GM21423 (cell line): ENCODE measurements around the gene FOXR1.
A peak's percentile ranks its signal among the peaks of the same experiment; 100 is the strongest.
"Not testable (repeated sequence)": the region's sequence is repeated elsewhere in the genome, so short reads cannot be mapped to it uniquely, and the experiment has no call there.

Experiments
- ATAC-seq: cut with Tn5 transposase; IDR thresholded peaks from one replicate; pipeline ENCODE4 v1.9.1; 2021; ENCODE audit warnings: mild to moderate bottlenecking, moderate library complexity; ENCODE audit not compliant: unreplicated experiment

FOXR1 gene

DNA sequence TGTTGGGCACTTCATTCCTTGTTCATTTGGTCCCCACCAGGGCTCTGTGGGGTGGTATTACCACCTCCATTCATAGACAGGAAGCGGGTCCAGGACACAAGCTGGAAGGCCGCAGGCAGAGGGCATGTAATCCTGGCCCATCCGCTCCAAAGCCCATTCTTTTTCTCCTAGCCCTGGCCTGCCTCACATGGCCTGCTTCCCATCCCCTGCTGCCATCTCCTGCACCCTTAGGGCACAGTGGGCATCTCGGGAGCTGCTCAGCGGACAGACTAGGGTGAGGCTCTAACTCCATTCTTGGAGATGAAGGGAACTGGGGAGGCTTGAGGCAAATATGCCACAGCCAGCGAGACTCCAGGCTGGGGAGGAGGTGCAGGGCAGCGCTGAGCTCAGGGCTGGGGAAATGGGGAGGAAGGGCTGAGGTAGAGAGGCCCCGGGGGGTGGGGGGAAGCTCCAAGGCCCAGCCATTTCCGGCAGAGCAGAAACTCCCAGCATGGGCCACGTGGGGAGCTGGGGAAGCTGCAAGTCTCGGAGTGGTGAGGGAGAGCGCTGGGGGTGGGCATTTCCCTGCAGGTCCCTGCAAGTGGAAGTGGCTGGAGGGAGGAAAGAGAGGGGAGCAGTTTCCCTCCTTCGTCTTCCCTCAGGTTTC, 31.5 kb upstream of the FOXR1 start:
- ATAC-seq = peak; percentile 53

DNA sequence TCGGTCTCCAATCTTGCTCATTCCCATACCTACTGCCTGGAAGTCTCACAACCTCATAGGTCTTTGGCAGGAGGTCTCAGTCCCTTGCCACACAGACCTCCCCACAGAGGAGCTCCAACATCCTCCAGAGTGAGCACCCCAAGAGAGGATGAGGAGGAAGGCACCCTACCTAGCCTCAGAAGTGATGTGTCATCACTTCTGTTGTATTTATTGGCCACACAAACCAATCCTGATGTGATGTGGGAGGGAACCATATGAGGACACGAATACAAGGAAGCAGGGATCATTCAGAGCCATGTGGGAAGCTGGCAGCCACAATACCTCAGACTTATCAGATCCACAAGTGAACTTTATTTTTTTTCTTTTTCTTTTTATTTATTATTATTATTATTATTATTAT, 24.5 kb upstream of the FOXR1 start:
- no peak for ATAC-seq

DNA sequence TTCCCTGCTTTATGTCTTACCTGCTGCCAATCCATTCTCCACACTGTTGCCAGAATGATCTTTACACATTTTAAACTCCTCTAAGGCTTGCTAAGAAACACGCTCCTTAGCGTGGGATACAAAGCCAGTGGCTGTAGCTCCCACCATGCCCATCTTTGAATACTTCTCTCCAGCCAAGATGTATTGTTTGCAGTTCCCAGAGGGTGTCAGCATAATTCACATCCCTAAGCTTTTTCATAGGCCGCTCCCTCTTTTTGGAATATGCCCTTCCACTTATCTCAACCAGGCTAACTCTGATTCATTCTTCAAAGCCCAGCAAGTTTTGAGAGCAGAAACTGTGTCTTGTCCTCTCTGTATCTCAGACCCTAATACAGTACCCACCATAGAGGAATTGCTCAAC, 23.6 kb upstream of the FOXR1 start:
- no peak for ATAC-seq

DNA sequence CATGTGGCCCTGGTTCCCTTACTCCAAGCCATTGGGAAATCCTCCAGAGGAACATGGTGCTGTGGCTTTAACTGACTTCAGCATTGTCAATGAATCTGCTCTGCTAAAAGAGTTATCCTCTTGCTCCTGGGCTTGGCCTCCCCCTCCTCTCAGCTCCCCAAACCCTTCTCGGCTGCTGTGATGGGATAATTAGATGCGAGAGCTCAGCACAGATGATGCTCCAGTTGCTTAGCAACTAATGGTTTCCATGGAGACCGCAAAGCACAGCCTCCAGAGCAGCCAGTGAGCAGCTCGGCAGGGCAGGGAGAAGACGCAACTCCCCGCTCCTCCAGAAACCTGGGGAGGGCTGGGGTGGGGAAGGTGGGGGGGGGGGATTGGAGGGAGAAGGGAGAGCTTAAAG, 18.3 kb upstream of the FOXR1 start:
- ATAC-seq = no peak

DNA sequence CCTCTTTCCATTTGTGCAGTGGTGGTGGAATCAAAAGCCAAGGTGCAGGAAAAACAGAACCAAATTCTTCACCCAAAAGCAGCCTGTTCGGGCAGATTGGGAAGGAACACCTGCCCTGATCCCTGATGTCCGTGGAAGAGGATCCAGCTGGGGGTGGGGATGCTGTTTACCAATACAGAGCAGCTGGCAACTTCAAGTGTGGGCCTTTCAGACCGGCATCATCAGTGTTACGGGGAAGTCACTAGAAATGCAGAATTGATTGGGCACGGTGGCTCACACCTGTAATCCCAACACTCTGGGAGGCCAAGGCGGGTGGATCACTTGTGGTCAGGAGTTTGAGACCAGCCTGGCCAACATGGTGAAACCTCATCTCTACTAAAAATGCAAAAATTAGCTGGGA, 17.6 kb upstream of the FOXR1 start:
- ATAC-seq = not testable (repeated sequence)

DNA sequence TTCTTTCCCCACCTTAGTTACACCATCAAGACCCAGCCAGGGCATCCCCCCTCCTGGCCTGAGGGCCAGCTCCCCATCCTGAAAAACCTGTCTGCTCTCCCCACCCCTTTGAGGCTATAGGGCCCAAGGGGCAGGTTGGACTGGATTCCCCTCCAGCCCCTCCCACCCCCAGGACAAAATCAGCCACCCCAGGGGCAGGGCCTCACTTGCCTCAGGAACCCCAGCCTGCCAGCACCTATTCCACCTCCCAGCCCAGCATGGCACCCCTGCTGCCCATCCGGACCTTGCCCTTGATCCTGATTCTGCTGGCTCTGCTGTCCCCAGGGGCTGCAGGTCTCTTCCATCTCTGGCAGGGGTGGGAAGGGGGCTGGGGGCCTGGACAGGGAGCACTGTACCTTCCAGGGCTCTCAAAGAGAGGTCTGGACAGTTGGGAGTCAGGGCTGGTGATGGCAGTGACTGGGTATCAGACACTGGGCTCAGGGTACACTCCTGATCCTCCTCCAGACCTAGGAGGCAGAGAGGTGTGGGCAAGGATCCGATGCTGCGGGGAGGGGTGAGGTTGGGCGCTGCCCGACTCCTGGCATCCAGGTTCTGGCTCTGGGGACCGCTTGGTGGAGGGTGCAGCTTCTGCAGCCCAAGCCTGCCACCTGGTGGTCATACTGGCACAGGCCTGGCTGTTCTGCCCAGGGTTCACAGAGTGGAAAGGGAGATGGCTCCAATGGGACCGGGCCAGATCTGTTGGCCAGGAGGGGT, 15.3 kb upstream of the FOXR1 start, which contains the start of gene UPK2:
UPK2 (plus strand) TSS at position 205 of the 753 bp plus-strand sequence; CDS start at position 258, 53 bp downstream.
- ATAC-seq = peak; percentile 53

DNA sequence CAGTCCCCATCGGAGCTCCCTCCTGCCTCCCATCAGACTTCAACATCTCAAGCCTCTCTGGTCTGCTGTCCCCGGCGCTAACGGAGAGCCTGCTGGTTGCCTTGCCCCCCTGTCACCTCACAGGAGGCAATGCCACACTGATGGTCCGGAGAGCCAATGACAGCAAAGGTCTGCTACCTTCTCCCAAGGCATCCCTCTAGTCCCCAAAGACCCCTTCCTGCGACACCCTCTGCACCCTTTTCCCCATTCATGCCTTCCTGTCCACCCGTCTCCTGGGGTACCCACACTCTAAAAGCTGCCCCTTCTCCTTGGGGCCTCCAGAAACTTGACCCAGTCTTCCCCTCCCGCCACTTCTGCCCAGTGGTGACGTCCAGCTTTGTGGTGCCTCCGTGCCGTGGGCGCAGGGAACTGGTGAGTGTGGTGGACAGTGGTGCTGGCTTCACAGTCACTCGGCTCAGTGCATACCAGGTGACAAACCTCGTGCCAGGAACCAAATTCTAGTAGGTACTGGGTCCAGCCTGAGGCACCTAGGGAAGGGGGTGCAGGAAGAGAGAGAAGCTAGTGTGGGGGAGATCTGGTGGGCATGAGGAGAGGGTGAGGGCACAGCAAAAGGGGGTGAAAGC, 14.6 kb upstream of the FOXR1 start:
- no peak for ATAC-seq

DNA sequence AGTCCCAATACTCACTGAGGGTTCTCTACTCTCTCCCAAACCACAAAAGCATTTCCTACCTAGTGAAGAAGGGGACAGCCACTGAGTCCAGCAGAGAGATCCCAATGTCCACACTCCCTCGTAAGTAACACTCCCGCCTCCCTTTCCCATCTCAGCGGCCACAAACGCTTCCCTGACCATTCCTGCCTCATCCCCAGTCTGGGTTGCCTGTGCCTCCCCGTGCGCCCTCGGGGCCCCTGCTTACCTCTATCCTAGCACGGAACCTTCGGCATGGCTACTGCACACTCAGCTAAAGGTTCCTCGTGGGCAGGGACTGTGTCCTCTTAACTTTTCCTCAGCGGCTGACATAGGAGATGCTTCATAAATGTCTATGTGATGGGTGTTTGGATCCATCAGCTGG, 14.0 kb upstream of the FOXR1 start:
- ATAC-seq = no peak

DNA sequence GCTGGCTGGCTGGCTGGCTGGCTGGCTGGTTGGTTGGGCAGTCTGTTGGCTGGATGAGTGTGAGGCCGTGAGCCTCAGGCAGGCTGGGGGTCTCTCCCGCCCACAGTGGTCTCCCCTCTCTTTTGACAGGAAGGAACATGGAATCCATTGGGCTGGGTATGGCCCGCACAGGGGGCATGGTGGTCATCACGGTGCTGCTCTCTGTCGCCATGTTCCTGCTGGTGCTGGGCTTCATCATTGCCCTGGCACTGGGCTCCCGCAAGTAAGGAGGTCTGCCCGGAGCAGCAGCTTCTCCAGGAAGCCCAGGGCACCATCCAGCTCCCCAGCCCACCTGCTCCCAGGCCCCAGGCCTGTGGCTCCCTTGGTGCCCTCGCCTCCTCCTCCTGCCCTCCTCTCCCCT, 13.6 kb upstream of the FOXR1 start:
- ATAC-seq = no peak

DNA sequence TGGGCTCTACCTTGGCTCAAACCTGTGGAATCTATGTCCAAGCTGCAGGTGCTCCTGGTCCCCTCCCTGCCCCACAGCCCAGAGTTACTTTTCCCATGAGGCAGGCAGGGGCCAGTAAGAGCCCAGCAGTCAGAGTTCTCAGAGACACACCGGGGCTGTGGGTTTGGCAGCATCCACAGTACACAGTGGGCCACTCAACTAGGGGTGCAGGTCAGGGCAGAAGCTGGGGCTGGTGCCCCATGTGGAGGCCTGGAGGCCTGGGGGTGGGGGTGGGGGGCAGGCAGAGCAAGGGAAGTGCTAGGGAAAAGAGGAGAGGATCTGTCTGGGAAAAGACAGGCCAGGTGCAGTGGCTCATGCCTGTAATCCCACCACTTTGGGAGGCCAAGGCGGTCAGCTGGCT, 13.0 kb upstream of the FOXR1 start:
- no peak for ATAC-seq

DNA sequence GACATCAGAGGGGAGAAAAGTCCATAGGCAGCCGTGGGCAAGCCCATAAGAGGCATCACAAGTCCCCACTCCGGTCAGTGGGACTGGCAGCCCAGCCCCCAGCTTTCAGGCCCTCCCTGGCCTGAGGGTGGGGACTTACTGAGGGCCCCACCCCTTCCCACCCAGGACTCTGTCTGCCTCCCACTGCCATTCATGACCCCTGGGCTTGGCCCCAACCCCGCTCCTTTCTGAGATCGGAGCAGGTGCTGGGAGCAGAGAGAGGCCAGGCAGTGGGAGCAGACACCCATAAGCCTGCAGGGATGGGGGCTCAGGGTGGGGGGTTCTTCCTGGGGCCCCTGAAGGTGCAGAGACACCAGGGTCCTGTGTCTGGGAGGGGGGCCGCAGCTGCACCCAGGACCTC, 10.4 kb upstream of the FOXR1 start:
- ATAC-seq = no peak

DNA sequence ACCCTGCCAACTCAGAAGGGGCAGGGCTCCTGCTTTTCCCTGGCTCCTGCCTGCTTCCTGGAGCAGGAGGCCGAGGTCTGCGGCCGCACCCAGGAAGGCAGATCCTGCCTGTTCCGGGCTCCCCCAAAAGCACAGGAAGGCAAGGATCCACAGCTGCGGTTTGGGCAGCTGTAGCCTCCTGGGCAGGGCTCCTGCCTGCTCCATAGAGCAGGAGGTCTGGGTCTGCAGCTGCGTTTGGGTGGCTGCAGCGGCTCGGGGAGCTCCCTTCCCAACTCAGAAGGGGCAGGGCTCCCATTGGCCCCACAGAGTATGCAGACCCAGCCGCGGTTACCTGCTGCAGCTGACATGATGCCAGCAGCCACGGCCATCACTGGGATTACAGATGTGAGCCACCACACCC, 10.0 kb upstream of the FOXR1 start:
- no peak for ATAC-seq

DNA sequence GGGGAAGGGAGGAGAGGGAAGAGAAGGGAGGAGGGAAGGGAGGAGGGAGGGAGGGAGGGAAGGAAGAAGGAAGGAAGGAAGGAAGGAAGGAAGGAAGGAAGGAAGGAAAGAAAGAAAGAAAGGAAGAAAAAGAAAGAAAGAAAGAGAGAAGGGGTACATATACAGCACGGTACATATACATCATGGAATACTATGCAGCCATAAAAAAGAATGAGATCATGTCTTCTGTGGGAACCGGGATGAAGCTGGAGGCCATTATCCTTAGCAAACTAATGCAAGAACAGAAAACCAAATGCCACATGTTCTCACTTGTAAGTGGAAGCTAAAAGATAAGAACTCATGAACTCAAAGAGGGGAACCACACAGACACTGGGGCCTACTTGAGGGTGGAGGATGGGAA, 2.1 kb upstream of the FOXR1 start:
- ATAC-seq = not testable (repeated sequence)

DNA sequence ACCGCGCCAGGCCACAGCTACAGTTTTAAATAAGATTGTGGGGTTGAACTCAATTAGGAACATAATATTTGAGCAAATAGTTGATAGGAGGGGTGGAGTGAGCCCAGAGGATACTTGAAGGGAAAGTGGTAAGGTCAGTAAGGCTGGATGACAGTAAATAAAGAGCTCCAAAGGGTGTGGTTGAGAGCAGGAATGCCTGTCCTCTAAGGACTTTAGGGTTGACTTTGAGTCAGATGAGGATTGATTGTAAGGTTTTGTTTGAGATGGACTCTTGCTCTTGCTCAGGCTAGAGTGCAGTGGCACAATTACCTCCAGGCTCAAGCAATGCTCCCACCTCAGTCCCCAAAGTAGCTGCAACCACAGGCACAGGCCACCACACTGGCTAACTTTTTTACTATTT, 2.4 kb downstream of the FOXR1 start:
- ATAC-seq = no peak

DNA sequence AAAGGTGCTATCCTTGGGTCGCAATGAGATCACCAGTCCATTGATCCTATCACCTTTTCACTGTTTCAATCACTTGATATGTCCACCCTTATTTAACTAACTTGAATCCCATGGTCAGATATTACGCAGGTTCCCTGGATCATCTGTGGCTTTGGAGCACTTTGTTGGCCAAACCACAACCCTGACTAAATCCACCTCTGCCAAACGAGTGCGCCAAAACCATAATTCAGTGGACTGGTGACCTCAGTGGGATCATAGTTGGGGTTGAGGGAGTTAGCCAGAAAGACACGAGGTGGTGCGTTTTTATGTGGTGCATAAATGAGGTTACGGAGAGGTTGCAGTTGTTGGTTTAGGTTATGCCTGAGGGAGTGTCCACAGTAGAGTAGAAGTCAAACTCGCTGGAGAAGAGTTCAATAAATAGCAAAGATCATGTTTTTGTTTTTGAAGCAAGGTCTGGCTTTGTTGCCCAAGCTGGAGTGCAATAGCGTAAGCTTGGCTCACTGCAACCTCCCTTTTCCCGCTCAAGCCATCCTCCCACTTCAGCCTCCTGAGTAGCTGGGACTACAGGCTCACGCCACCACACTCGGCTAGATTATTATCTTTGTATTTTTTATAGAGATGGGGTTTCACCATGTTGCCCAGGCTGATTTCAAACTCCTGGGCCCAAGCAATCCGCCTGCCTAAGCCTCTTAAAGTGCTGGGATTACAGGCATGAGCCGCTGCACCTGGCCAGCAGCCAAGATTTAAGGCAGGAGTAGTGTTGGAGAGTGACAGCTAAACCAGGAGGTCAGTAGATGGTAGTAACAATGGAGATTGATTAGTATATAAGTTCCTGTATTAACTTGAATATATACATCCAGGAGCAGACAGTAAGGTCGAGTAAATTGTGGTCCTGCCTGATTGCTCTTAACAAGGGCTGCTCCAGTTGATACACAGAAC, 4.5 kb downstream of the FOXR1 start:
- no peak for ATAC-seq

DNA sequence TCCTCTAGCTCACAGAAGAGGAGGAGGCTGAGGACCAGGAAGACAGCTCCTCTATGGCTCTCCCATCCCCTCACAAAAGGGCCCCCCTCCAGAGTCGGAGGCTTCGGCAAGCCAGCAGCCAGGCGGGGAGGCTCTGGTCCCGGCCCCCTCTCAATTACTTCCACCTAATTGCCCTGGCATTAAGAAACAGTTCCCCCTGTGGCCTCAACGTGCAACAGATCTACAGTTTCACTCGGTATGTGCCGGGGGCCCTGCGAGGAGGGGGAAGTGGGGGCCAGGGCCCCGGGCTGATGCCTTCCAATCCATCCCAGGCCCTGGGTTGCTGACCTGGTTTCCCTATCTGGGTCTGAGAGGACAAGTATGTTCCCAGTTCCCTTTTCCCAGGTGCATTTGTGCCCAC, 7.9 kb downstream of the FOXR1 start:
- no peak for ATAC-seq

DNA sequence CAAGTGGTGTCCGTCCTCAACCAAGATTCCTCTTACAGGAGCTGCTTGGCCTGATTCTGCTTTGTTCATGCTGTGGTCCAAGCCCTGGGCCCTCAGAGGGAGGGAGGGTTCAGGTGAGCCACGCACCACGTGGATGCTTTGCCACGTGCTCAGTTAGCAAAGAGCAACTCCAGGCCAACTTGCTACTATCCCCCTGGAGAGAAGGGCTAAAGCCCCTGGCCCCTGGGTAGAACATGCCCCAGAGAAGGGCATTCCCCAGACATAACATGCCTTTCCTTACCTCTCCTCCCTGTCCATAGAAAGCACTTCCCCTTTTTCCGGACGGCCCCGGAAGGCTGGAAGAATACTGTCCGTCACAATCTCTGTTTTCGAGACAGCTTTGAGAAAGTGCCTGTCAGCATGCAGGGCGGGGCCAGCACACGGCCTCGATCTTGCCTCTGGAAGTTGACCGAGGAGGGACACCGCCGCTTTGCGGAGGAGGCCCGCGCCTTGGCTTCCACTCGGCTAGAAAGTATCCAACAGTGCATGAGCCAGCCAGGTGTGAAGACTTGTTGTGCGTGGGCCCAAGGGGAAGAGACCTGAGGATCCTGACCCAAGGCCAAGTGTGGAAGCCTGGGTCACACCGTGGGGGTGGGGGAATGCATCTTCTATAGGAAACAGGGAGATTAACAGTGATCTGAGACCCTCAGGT, 8.8 kb downstream of the FOXR1 start:
- ATAC-seq = no peak

DNA sequence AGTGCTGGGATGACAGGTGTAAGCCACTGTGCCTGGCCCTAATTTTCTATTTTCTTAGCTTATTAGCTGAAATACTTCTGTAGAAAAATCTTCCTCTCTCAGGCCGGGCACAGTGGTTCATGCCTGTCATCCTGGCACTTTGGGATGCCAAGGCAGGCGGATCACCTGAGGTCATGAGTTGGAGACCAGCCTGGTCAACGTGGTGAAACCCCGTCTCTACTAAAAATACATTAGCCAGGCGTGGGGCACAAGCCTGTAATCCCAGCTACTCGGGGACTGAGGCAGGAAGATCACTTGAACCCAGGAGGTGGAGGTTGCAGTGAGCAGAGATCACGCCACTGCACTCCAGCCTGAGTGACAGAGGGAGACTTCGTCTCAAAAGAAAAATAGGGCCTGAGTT, 12.8 kb downstream of the FOXR1 start:
- ATAC-seq = not testable (repeated sequence)

DNA sequence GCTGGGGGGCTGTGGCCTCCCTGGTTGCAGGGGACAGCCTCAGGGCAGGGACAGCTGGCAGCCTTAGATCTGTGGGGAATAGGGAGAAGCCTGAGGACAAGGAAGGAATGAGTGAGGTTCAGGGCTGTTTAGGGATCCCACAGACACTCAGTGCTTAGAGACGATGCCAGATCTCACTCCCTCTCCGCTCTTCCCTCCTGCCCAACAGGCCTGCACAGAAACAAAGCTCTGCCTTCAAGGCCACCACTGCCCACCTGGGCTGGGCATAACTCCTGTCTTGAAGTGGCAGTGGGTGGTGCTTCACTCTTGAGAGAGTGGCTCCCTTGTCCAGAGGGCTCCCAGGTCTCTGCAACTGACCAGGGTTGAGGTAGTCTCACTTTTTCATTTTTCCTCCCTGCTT, 13.3 kb downstream of the FOXR1 start:
- ATAC-seq = no peak

DNA sequence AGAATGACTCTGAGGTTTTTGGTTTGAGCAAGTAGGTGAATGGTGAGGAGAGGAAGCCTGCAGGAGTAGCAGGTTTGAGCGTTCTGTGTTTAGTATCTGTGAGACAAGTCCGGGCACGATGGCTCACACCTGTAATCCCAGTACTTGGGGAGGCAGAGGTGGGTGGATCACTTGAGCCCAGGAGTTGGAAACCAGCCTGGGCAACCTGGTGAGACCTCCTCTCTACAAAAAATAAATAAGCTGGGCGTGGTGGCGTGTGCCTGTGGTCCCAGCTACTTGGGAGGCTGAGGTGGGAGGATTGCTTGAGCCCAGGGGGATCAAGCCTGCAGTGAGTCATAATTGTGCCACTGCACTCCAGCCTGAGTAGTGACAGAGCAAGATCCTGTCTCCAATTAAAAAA, 16.7 kb downstream of the FOXR1 start:
- ATAC-seq = no peak
